Choroid plexus epithelial cell (primary cell): ENCODE results near the gene TMC4.

Source experiments
- DNase-seq: peaks from one replicate; pipeline ENCODE4 v3.0.0-alpha.2; 2010; ENCODE audit warnings: low read depth
- H3K4me3 ChIP-seq: 2 replicates; pipeline ENCODE4 v1.5.1; 2011; ENCODE audit warnings: low read depth, mild to moderate bottlenecking, control low read depth, low read length, moderate library complexity
- TF ChIP-seq, protein P1 (sequence below): conservative IDR thresholded peaks from 2 replicates; pipeline ENCODE4 v1.5.1; 2011; ENCODE audit warnings: low read depth, mild to moderate bottlenecking, control low read depth, inconsistent platforms, low read length, moderate library complexity

Gene TMC4

GRCh38 chr19:54162241-54162805 lies 10.6 kb downstream of the TMC4 start:
- peak; percentile 76 for DNase-seq
- H3K4me3 ChIP-seq: peak overlapping the region; percentile 61
- TF ChIP-seq, protein P1, sequence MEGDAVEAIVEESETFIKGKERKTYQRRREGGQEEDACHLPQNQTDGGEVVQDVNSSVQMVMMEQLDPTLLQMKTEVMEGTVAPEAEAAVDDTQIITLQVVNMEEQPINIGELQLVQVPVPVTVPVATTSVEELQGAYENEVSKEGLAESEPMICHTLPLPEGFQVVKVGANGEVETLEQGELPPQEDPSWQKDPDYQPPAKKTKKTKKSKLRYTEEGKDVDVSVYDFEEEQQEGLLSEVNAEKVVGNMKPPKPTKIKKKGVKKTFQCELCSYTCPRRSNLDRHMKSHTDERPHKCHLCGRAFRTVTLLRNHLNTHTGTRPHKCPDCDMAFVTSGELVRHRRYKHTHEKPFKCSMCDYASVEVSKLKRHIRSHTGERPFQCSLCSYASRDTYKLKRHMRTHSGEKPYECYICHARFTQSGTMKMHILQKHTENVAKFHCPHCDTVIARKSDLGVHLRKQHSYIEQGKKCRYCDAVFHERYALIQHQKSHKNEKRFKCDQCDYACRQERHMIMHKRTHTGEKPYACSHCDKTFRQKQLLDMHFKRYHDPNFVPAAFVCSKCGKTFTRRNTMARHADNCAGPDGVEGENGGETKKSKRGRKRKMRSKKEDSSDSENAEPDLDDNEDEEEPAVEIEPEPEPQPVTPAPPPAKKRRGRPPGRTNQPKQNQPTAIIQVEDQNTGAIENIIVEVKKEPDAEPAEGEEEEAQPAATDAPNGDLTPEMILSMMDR: no peak

DNA sequence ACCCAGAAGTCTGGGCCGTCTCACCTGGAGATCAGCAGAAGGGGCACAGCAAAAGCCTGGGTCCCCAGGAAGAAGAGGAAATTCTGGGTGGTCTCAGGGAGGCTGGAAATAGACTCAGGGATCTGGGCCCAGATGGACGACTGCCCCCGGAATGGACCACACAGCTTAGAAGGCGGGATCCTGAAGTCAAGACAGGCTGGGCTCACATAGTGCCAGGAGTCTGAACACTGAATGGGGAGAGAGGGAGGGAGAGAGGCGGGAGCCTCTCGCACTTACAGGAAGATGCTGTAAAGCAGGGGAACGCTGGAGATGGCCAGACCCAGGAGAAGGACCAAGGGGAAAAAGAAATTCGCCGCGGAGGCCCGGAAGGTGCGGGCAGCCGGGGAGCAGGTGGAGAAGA lies 12.1 kb downstream of the TMC4 start:
- no peak overlapping the region for H3K4me3 ChIP-seq

GRCh38 chr19:54160182-54160811 lies 12.7 kb downstream of the TMC4 start:
- TF ChIP-seq, protein P1: no peak
- peak; percentile 25 for DNase-seq
- peak overlapping the region; percentile 65 for H3K4me3 ChIP-seq

More for the DNA sequence above, 12.1 kb downstream of the TMC4 start:
- no peak for DNase-seq
- TF ChIP-seq, protein P1: no peak

GRCh38 chr19:54159352-54160181 lies 13.4 kb downstream of the TMC4 start, which contains the start of gene LENG1:
Gene LENG1 (minus strand): TSS chr19:54159721. CDS start chr19:54159695, 26 bp downstream.
- H3K4me3 ChIP-seq: peak within 1 kb of the TSS; percentile 77
- peak; percentile 100 for DNase-seq
- TF ChIP-seq, protein P1: peak; percentile 38

- TF ChIP-seq, protein P1: peak; percentile 14
- peak; percentile 35 for DNase-seq
- peak overlapping the region; percentile 77 for H3K4me3 ChIP-seq
These were observed 14.1 kb downstream of the TMC4 start for GRCh38 chr19:54158812-54159351.

DNA sequence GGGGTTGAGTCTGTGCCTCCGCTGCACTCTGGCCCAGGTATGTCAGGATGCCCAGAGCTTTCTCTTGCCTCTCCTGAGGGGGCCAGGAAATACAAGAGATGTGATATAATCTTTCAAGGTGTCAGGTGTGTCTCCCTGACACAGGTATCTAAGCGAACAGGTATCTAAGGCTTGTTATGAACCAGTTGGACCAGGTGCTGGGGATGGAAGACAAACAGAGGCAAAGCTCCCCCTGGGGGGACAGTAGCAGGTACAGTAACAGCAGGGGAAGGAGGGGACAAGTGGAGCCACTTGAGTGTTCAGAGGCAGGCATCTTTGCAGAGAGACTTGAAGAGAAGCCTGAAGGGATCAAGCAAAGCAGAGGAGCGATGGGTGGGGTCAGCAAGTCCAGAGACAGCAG lies 16.0 kb downstream of the TMC4 start:
- TF ChIP-seq, protein P1: no peak
- no peak overlapping the region for H3K4me3 ChIP-seq
- DNase-seq: no peak
